HepG2 (cell line): Measurements from ENCODE around the gene UPK1A. TPM values are rescaled to one million over a fixed set of nuclear protein-coding genes. Genes with fewer than 3 reads are reported as not detected.

Source experiments
- AGO1 ChIP-seq: fragments of 200-400 bp; formaldehyde crosslinking; IDR thresholded peaks from 2 replicates; pipeline ENCODE4 v1.6.1; 2017; ENCODE audit warnings: mild to moderate bottlenecking, low read depth, low read length, moderate library complexity; ENCODE audit not compliant: poor library complexity, severe bottlenecking
- BHLHE40 ChIP-seq: IDR thresholded peaks from 2 replicates; pipeline ENCODE4 v1.6.1; 2011; ENCODE audit warnings: low read length, improper control_type of control experiment
- DNMT3B ChIP-seq: conservative IDR thresholded peaks from 2 replicates; pipeline ENCODE4 v1.6.1; 2016; ENCODE audit warnings: missing biosample characterization, control low read depth
- ETV5 ChIP-seq: IDR thresholded peaks from 2 replicates; pipeline ENCODE4 v1.6.1; 2018; ENCODE audit warnings: missing biosample characterization, missing genetic modification reagents, inconsistent platforms, borderline replicate concordance
- FOSL2 ChIP-seq: sonication (generic); formaldehyde crosslinking; IDR thresholded peaks from 2 replicates; pipeline ENCODE4 v1.4.0; 2020; ENCODE audit warnings: missing genetic modification reagents
- HOXA3 ChIP-seq: sonication (generic); formaldehyde crosslinking; IDR thresholded peaks from 2 replicates; pipeline ENCODE4 v1.5.0; 2020; ENCODE audit warnings: missing genetic modification reagents
- KAT8 ChIP-seq: IDR thresholded peaks from 2 replicates; pipeline ENCODE4 v1.6.1; 2016; ENCODE audit warnings: missing genetic modification reagents, missing compliant biosample characterization
- KLF15 ChIP-seq: sonication (generic); formaldehyde crosslinking; IDR thresholded peaks from 2 replicates; pipeline ENCODE4 v1.8.1; 2023; ENCODE audit warnings: borderline replicate concordance, mild to moderate bottlenecking, inconsistent platforms, missing genetic modification reagents, mixed read lengths
- KLF9 ChIP-seq: IDR thresholded peaks from 2 replicates; pipeline ENCODE4 v1.6.1; 2016; ENCODE audit warnings: low read depth
- NFE2L2 ChIP-seq: fragments of 150-350 bp; IDR thresholded peaks from 2 replicates; pipeline ENCODE4 v1.6.1; 2014; ENCODE audit warnings: low read length
- POLR2A ChIP-seq, 2 experiments: IDR thresholded peaks; 2 replicates each; pipeline ENCODE4 v1.6.1; 2011; ENCODE audit warnings: low read depth in 2 of 2, low read length in 2 of 2, mild to moderate bottlenecking in 1 of 2, moderate library complexity in 1 of 2; ENCODE audit not compliant: insufficient read depth in 1 of 2
- POLR2AphosphoS2 ChIP-seq: IDR thresholded peaks from 2 replicates; pipeline ENCODE4 v1.6.1; 2011; ENCODE audit warnings: low read depth, low read length, improper control_type of control experiment
- REL ChIP-seq: sonication (generic); formaldehyde crosslinking; conservative IDR thresholded peaks from 2 replicates; pipeline ENCODE4 v1.8.0; 2022; ENCODE audit warnings: mild to moderate bottlenecking, missing genetic modification reagents, moderate library complexity
- SETDB1 ChIP-seq: sonication (generic); formaldehyde crosslinking; IDR thresholded peaks from 2 replicates; pipeline ENCODE4 v1.5.1; 2020; ENCODE audit warnings: missing genetic modification reagents, mild to moderate bottlenecking, borderline replicate concordance
- SNAI1 ChIP-seq: sonication (generic); formaldehyde crosslinking; IDR thresholded peaks from 2 replicates; pipeline ENCODE4 v1.5.0; 2020; ENCODE audit warnings: mild to moderate bottlenecking, missing genetic modification reagents, borderline replicate concordance
- SP140L ChIP-seq: sonication (generic); formaldehyde crosslinking; IDR thresholded peaks from 2 replicates; pipeline ENCODE4 v1.4.0; 2020; ENCODE audit warnings: missing genetic modification reagents, borderline replicate concordance
- TP53 ChIP-seq: sonication (generic); formaldehyde crosslinking; conservative IDR thresholded peaks from 2 replicates; pipeline ENCODE4 v1.4.0; 2020; ENCODE audit warnings: missing genetic modification reagents
- ZNF256 ChIP-seq: sonication (generic); formaldehyde crosslinking; conservative IDR thresholded peaks from 2 replicates; pipeline ENCODE4 v1.4.0; 2020; ENCODE audit warnings: missing genetic modification reagents
- ZNF616 ChIP-seq: sonication (generic); formaldehyde crosslinking; IDR thresholded peaks from 2 replicates; pipeline ENCODE4 v1.5.0; 2020; ENCODE audit warnings: low read depth, mild to moderate bottlenecking, missing genetic modification reagents
- ZNF660 ChIP-seq: sonication (generic); formaldehyde crosslinking; IDR thresholded peaks from 2 replicates; pipeline ENCODE4 v1.5.1; 2020; ENCODE audit warnings: mild to moderate bottlenecking, low read depth, missing genetic modification reagents, borderline replicate concordance
- ZNF746 ChIP-seq: sonication (generic); formaldehyde crosslinking; IDR thresholded peaks from 2 replicates; pipeline ENCODE4 v1.8.0; 2022; ENCODE audit warnings: mild to moderate bottlenecking, missing genetic modification reagents
- polyA plus RNA-seq, 8 experiments: library from polyadenylated mRNA; depleted of rRNA in 3 of 8; stranded (reverse) in 7 of 8; unstranded in 1 of 8; fragments of >200 nt; fragmentation: Illumina TruSeq in 4 of 8; extraction: Trizol in 4 of 8; gene quantifications; 2 replicates each; pipeline versions ENCODE4 v1.2.1 to v1.2.3, GENCODE V29; 2011 to 2016; ENCODE audit warnings: low read depth in 4 of 8, missing spikeins in 1 of 8, mixed read lengths in 1 of 8; ENCODE audit not compliant: insufficient read depth in 1 of 8
- total RNA-seq, 5 experiments: library from RNA; depleted of rRNA; stranded (reverse); fragments of >200 nt; fragmentation: Illumina TruSeq; extraction: Trizol; gene quantifications; 2 replicates each; pipeline ENCODE4 v1.2.3, GENCODE V29; 2016; ENCODE audit warnings: low read depth in 1 of 5
- TF ChIP-seq, protein P1 (sequence below): sonication (generic); formaldehyde crosslinking; IDR thresholded peaks from 2 replicates; pipeline ENCODE4 v1.8.0; 2022; ENCODE audit warnings: missing genetic modification reagents, mild to moderate bottlenecking, inconsistent platforms, borderline replicate concordance
- TF ChIP-seq, protein P2 (sequence below): sonication (generic); formaldehyde crosslinking; IDR thresholded peaks from 2 replicates; pipeline ENCODE4 v1.4.0; 2020; ENCODE audit warnings: missing genetic modification reagents, mild to moderate bottlenecking, borderline replicate concordance
- TF ChIP-seq, protein P3 (sequence below): sonication (generic); formaldehyde crosslinking; IDR thresholded peaks from 2 replicates; pipeline ENCODE4 v1.8.0; 2022; ENCODE audit warnings: mild to moderate bottlenecking, missing genetic modification reagents
- TF ChIP-seq, protein P4 (sequence below): sonication (generic); formaldehyde crosslinking; conservative IDR thresholded peaks from 2 replicates; pipeline ENCODE4 v1.8.0; 2022; ENCODE audit warnings: mild to moderate bottlenecking, moderate library complexity, missing genetic modification reagents

Gene UPK1A
- total and polyA plus RNA-seq, 2 of the 13 experiments (the other 11 are each of a cell fraction or from before 2014, with no cell fraction given), result 2.9 TPM; not detected in 1

DNA sequence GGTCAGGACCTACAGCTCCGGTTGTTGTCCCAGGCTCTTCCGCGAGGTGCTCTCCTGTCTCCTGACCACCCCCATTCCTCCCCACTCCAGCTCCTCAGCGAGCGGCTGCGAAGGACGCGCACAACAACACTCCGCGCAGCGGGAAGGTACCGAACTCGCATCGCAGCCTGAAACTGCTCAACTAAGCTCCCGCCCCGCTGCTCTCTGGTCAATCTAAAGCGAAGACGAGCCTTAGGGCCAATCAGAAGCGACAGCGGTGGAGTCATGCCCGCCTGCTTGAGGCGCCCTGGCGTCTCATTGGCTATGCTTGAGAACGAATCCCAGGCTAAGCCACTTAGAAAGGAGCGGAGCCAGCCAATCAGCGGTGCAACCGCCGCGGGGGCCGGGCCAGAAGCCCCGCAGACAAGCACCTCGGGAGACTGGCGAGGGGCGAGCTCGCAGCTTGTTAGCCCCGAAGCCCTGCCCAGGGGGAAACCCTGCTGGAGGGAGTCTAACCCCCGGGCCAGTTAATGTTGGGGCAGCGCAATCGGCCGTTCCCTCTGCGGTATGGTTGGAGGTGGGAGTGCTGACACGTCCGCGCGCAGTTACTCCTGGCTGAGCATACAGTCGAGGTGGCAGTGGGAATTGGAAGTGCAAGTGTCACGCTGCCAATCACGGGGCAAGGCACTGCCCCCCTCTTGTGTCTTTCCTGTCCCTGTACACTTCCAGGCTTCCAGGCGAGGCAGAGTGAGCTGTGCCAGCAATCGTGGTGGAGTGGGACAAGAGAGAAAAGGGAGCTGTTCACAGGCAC, 36.1 kb downstream of the UPK1A start (continued):
- TF ChIP-seq ZNF746 (CRISPR knock-in tag), result no peak
- TF ChIP-seq AGO1, result no peak
- TF ChIP-seq SETDB1 (CRISPR knock-in tag), result no peak
- TF ChIP-seq ZNF616 (CRISPR knock-in tag), result no peak
- no peak for TF ChIP-seq ZNF256 (CRISPR knock-in tag)
- TF ChIP-seq SNAI1 (CRISPR knock-in tag), result 0 out of 2 replicates have a peak, but pooled peaks have one; percentile 86
- TF ChIP-seq, protein P1, sequence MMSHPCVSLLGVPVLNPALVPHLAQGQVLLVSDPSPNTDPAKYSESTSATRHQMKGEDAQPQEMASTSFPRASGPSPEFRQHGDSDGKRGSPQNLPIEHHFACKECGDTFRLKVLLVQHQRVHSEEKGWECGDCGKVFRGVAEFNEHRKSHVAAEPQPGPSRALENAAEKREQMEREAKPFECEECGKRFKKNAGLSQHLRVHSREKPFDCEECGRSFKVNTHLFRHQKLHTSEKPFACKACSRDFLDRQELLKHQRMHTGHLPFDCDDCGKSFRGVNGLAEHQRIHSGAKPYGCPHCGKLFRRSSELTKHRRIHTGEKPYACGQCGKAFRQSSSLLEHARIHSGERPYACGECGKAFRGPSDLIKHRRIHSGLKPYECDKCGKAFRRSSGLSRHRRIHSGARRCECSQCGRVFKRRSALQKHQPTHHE (CRISPR knock-in tag), result peak; percentile 62; the same call in 1 of the 2 replicates
- no peak for TF ChIP-seq DNMT3B (CRISPR knock-in tag)
- TF ChIP-seq FOSL2 (CRISPR knock-in tag), result no peak
- TF ChIP-seq, protein P2, sequence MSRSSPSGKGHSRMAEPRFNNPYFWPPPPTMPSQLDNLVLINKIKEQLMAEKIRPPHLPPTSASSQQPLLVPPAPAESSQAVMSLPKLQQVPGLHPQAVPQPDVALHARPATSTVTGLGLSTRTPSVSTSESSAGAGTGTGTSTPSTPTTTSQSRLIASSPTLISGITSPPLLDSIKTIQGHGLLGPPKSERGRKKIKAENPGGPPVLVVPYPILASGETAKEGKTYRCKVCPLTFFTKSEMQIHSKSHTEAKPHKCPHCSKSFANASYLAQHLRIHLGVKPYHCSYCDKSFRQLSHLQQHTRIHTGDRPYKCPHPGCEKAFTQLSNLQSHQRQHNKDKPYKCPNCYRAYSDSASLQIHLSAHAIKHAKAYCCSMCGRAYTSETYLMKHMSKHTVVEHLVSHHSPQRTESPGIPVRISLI (CRISPR knock-in tag), result peak; percentile 67
- no peak for TF ChIP-seq KLF15
- no peak for TF ChIP-seq POLR2AphosphoS2
- no peak for TF ChIP-seq TP53 (CRISPR knock-in tag)
- TF ChIP-seq NFE2L2, result no peak
- no peak for TF ChIP-seq SP140L (CRISPR knock-in tag)
- no peak for TF ChIP-seq BHLHE40
- TF ChIP-seq ETV5, result no peak
- TF ChIP-seq HOXA3 (CRISPR knock-in tag), result peak; percentile 17; the same call in 1 of the 2 replicates
- TF ChIP-seq, protein P3, sequence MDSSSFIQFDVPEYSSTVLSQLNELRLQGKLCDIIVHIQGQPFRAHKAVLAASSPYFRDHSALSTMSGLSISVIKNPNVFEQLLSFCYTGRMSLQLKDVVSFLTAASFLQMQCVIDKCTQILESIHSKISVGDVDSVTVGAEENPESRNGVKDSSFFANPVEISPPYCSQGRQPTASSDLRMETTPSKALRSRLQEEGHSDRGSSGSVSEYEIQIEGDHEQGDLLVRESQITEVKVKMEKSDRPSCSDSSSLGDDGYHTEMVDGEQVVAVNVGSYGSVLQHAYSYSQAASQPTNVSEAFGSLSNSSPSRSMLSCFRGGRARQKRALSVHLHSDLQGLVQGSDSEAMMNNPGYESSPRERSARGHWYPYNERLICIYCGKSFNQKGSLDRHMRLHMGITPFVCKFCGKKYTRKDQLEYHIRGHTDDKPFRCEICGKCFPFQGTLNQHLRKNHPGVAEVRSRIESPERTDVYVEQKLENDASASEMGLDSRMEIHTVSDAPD, result no peak
- TF ChIP-seq POLR2A (IDR thresholded peaks at IDR 0.05; ENCODE audit: insufficient read depth in 1 of 2, low read depth in 2 of 2, low read length in 2 of 2), result peak in 1 of 2 experiments; percentile 79; a peak in 2 of 4 replicates
- 0 out of 2 replicates have a peak, but pooled peaks have one; percentile 53 for TF ChIP-seq REL (CRISPR knock-in tag)
- peak; percentile 64; the same call in 1 of the 2 replicates for TF ChIP-seq KAT8 (CRISPR knock-in tag)
- TF ChIP-seq, protein P4, sequence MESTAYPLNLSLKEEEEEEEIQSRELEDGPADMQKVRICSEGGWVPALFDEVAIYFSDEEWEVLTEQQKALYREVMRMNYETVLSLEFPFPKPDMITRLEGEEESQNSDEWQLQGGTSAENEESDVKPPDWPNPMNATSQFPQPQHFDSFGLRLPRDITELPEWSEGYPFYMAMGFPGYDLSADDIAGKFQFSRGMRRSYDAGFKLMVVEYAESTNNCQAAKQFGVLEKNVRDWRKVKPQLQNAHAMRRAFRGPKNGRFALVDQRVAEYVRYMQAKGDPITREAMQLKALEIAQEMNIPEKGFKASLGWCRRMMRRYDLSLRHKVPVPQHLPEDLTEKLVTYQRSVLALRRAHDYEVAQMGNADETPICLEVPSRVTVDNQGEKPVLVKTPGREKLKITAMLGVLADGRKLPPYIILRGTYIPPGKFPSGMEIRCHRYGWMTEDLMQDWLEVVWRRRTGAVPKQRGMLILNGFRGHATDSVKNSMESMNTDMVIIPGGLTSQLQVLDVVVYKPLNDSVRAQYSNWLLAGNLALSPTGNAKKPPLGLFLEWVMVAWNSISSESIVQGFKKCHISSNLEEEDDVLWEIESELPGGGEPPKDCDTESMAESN, result peak; percentile 53; the same call in 1 of the 2 replicates
- TF ChIP-seq KLF9, result no peak
- no peak for TF ChIP-seq ZNF660 (CRISPR knock-in tag)
